ENCODE data around the gene TARS1.

GRCh38 chr5:33509036-33509435 is 68.3 kb downstream of the TARS1 start:
- TF ChIP-seq CTCF (IDR thresholded peaks at IDR 0.05), result no peak
- no peak for TF ChIP-seq POLR2A (IDR thresholded peaks at IDR 0.05)
